HepG2 (cell line): ENCODE results near the gene STK11. TPM values are rescaled to one million over a fixed set of nuclear protein-coding genes. Genes with fewer than 3 reads are reported as not detected.

Experiments used
- DNMT3B ChIP-seq: conservative IDR thresholded peaks from 2 replicates; pipeline ENCODE4 v1.6.1; 2016; ENCODE audit warnings: missing biosample characterization, control low read depth
- HOXA7 ChIP-seq: sonication (generic); formaldehyde crosslinking; IDR thresholded peaks from 2 replicates; pipeline ENCODE4 v1.8.1; 2022; ENCODE audit warnings: mild to moderate bottlenecking, missing genetic modification reagents, moderate library complexity
- KDM3A ChIP-seq: IDR thresholded peaks from 2 replicates; pipeline ENCODE4 v1.6.1; 2018; ENCODE audit warnings: low read depth, missing compliant biosample characterization
- MAFK ChIP-seq, 2 experiments: IDR thresholded peaks in 1 of 2; conservative IDR thresholded peaks in 1 of 2; 2 replicates each; pipeline ENCODE4 v1.6.1; 2011; ENCODE audit warnings: improper control_type of control experiment in 2 of 2, low read length in 2 of 2
- RCOR2 ChIP-seq: IDR thresholded peaks from 2 replicates; pipeline ENCODE4 v1.6.1; 2016; ENCODE audit warnings: missing biosample characterization, missing genetic modification reagents
- SRY ChIP-seq: sonication (generic); formaldehyde crosslinking; IDR thresholded peaks from 2 replicates; pipeline ENCODE4 v1.8.0; 2022; ENCODE audit warnings: mild to moderate bottlenecking, missing genetic modification reagents
- TRAFD1 ChIP-seq: sonication (generic); formaldehyde crosslinking; IDR thresholded peaks from 2 replicates; pipeline ENCODE4 v1.5.1; 2020; ENCODE audit warnings: missing genetic modification reagents, mild to moderate bottlenecking, borderline replicate concordance
- U2AF2 ChIP-seq: fragments of 200-400 bp; formaldehyde crosslinking; IDR thresholded peaks from 2 replicates; pipeline ENCODE4 v1.6.1; 2017; ENCODE audit warnings: low read depth, mild to moderate bottlenecking, low read length
- ZBED4 ChIP-seq: sonication (generic); formaldehyde crosslinking; IDR thresholded peaks from 2 replicates; pipeline ENCODE4 v1.4.0; 2020; ENCODE audit warnings: missing genetic modification reagents, borderline replicate concordance
- ZNF142 ChIP-seq: sonication (generic); formaldehyde crosslinking; IDR thresholded peaks from 2 replicates; pipeline ENCODE4 v1.4.0; 2020; ENCODE audit warnings: missing genetic modification reagents
- ZNF331 ChIP-seq: sonication (generic); formaldehyde crosslinking; IDR thresholded peaks from 2 replicates; pipeline ENCODE4 v1.4.0; 2020; ENCODE audit warnings: missing genetic modification reagents
- ZNF503 ChIP-seq: sonication (generic); formaldehyde crosslinking; IDR thresholded peaks from 2 replicates; pipeline ENCODE4 v1.4.0; 2020; ENCODE audit warnings: missing genetic modification reagents
- polyA plus RNA-seq, 8 experiments: library from polyadenylated mRNA; depleted of rRNA in 3 of 8; stranded (reverse) in 7 of 8; unstranded in 1 of 8; fragments of >200 nt; fragmentation: Illumina TruSeq in 4 of 8; extraction: Trizol in 4 of 8; gene quantifications; 2 replicates each; pipeline versions ENCODE4 v1.2.1 to v1.2.3, GENCODE V29; 2011 to 2016; ENCODE audit warnings: low read depth in 4 of 8, missing spikeins in 1 of 8, mixed read lengths in 1 of 8; ENCODE audit not compliant: insufficient read depth in 1 of 8
- total RNA-seq, 5 experiments: library from RNA; depleted of rRNA; stranded (reverse); fragments of >200 nt; fragmentation: Illumina TruSeq; extraction: Trizol; gene quantifications; 2 replicates each; pipeline ENCODE4 v1.2.3, GENCODE V29; 2016; ENCODE audit warnings: low read depth in 1 of 5
- TF ChIP-seq, protein P1 (sequence below): IDR thresholded peaks from 2 replicates; pipeline ENCODE4 v1.6.1; 2016; ENCODE audit warnings: control low read depth

Gene STK11
- total and polyA plus RNA-seq, 2 of the 13 experiments (the other 11 are each of a cell fraction or from before 2014, with no cell fraction given) = 27.5 to 43.6 TPM

- TF ChIP-seq ZNF142 (peak; percentile 34; the same call in 1 of the 2 replicates), MAFK (conservative IDR thresholded peaks at IDR 0.05 in 1 of 2, IDR thresholded peaks at IDR 0.05 in 1 of 2; ENCODE audit: low read length in 2 of 2) (no peak), KDM3A (CRISPR knock-in tag) (no peak), RCOR2 (no peak), U2AF2 (no peak), ZNF503 (CRISPR knock-in tag) (no peak), HOXA7 (CRISPR knock-in tag) (no peak), TRAFD1 (CRISPR knock-in tag) (no peak), SRY (CRISPR knock-in tag) (peak; percentile 90; the same call in 1 of the 2 replicates), DNMT3B (CRISPR knock-in tag) (0 out of 2 replicates have a peak, but pooled peaks have one; percentile 15), ZBED4 (no peak), ZNF331 (no peak)
- TF ChIP-seq, protein P1, sequence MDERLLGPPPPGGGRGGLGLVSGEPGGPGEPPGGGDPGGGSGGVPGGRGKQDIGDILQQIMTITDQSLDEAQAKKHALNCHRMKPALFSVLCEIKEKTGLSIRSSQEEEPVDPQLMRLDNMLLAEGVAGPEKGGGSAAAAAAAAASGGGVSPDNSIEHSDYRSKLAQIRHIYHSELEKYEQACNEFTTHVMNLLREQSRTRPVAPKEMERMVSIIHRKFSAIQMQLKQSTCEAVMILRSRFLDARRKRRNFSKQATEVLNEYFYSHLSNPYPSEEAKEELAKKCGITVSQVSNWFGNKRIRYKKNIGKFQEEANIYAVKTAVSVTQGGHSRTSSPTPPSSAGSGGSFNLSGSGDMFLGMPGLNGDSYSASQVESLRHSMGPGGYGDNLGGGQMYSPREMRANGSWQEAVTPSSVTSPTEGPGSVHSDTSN = no peak
Measured at GRCh38 chr19:1269478-1270212, 64.1 kb downstream of the STK11 start (continued).
